ENCODE measurements around the gene SLC9A3.
A peak's percentile ranks its signal among the peaks of the same experiment; 100 is the strongest.
"Not testable (repeated sequence)": the region's sequence is repeated elsewhere in the genome, so short reads cannot be mapped to it uniquely, and the experiment has no call there.

SLC9A3 gene

GRCh38 chr5:561408-561807 is 37.2 kb upstream of the SLC9A3 start:
- Histone ChIP-seq H3K36me3 (ENCODE audit: low read depth) (no peaks in the 10 kb centered on the region), H3K9me3 (ENCODE audit: severe bottlenecking) (peaks cover 6% of the 10 kb centered on the region), H3K27ac (ENCODE audit: poor library complexity, severe bottlenecking) (no peak overlapping the region), H3K4me3 (ENCODE audit: severe bottlenecking) (no peak overlapping the region), H3K4me1 (ENCODE audit: insufficient read depth, poor library complexity, severe bottlenecking) (peaks cover 5% of the 10 kb centered on the region), H3K27me3 (ENCODE audit: insufficient read depth, poor library complexity, severe bottlenecking) (peaks cover 39% of the 10 kb centered on the region)
- no peak for ATAC-seq (ENCODE audit: low read depth)
- TF ChIP-seq, protein P1, sequence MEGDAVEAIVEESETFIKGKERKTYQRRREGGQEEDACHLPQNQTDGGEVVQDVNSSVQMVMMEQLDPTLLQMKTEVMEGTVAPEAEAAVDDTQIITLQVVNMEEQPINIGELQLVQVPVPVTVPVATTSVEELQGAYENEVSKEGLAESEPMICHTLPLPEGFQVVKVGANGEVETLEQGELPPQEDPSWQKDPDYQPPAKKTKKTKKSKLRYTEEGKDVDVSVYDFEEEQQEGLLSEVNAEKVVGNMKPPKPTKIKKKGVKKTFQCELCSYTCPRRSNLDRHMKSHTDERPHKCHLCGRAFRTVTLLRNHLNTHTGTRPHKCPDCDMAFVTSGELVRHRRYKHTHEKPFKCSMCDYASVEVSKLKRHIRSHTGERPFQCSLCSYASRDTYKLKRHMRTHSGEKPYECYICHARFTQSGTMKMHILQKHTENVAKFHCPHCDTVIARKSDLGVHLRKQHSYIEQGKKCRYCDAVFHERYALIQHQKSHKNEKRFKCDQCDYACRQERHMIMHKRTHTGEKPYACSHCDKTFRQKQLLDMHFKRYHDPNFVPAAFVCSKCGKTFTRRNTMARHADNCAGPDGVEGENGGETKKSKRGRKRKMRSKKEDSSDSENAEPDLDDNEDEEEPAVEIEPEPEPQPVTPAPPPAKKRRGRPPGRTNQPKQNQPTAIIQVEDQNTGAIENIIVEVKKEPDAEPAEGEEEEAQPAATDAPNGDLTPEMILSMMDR (IDR thresholded peaks at IDR 0.05; ENCODE audit: poor library complexity, severe bottlenecking), result no peak
- no peak for DNase-seq (ENCODE audit: low spot score)

- ATAC-seq (ENCODE audit: low read depth) (no peak), DNase-seq (ENCODE audit: low spot score) (no peak)
- Histone ChIP-seq H3K9me3 (ENCODE audit: severe bottlenecking) (no peaks in the 10 kb centered on the region), H3K4me3 (ENCODE audit: severe bottlenecking) (no peak overlapping the region), H3K27ac (ENCODE audit: poor library complexity, severe bottlenecking) (no peak overlapping the region), H3K27me3 (ENCODE audit: insufficient read depth, poor library complexity, severe bottlenecking) (peaks cover 32% of the 10 kb centered on the region), H3K36me3 (ENCODE audit: low read depth) (no peaks in the 10 kb centered on the region), H3K4me1 (ENCODE audit: insufficient read depth, poor library complexity, severe bottlenecking) (peaks cover under 1% of the 10 kb centered on the region)
- TF ChIP-seq, protein P1 (IDR thresholded peaks at IDR 0.05; ENCODE audit: poor library complexity, severe bottlenecking), result no peak
Measured at GRCh38 chr5:560792-561166, 36.5 kb upstream of the SLC9A3 start.

GRCh38 chr5:558871-559503 is 34.7 kb upstream of the SLC9A3 start:
- TF ChIP-seq, protein P1 (IDR thresholded peaks at IDR 0.05; ENCODE audit: poor library complexity, severe bottlenecking), result no peak
- H3K36me3 ChIP-seq (ENCODE audit: low read depth), result no peaks in the 10 kb centered on the region

GRCh38 chr5:558326-558725 is 34.1 kb upstream of the SLC9A3 start:
- Histone ChIP-seq H3K36me3 (ENCODE audit: low read depth) (no peaks in the 10 kb centered on the region), H3K27me3 (ENCODE audit: insufficient read depth, poor library complexity, severe bottlenecking) (peaks cover 34% of the 10 kb centered on the region), H3K4me3 (ENCODE audit: severe bottlenecking) (no peak overlapping the region), H3K9me3 (ENCODE audit: severe bottlenecking) (no peaks in the 10 kb centered on the region), H3K27ac (ENCODE audit: poor library complexity, severe bottlenecking) (no peak overlapping the region), H3K4me1 (ENCODE audit: insufficient read depth, poor library complexity, severe bottlenecking) (no peaks in the 10 kb centered on the region)
- TF ChIP-seq, protein P1 (IDR thresholded peaks at IDR 0.05; ENCODE audit: poor library complexity, severe bottlenecking), result no peak
- ATAC-seq (ENCODE audit: low read depth), result 0 out of 3 replicates have a peak, but pooled peaks have one; percentile 27
- DNase-seq (ENCODE audit: low spot score), result no peak

More at GRCh38 chr5:558871-559503, 34.7 kb upstream of the SLC9A3 start:
- Histone ChIP-seq H3K27ac (ENCODE audit: poor library complexity, severe bottlenecking) (no peak overlapping the region), H3K27me3 (ENCODE audit: insufficient read depth, poor library complexity, severe bottlenecking) (peaks cover 32% of the 10 kb centered on the region), H3K4me3 (ENCODE audit: severe bottlenecking) (no peak overlapping the region), H3K4me1 (ENCODE audit: insufficient read depth, poor library complexity, severe bottlenecking) (no peaks in the 10 kb centered on the region), H3K9me3 (ENCODE audit: severe bottlenecking) (no peaks in the 10 kb centered on the region)
- DNase-seq (ENCODE audit: low spot score) (no peak), ATAC-seq (ENCODE audit: low read depth) (no peak)

DNA sequence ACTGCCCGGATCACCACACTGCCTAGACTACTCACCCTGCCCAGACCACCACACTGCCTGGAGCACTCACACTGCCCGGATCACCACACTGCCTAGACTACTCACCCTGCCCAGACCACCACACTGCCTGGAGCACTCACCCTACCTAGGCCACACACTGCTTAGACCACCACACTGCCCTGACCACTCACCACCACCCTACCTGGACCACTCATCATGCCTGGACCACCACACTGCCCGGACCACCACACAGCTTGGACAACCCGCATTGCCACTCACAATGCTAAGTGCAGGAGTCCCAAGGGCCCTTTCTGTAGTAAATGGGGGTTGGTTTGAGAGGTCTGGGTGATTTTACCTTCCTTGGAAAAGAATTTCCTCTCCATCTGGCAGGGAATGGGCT is 33.7 kb upstream of the SLC9A3 start:
- DNase-seq (ENCODE audit: low spot score); ATAC-seq (ENCODE audit: low read depth): not testable (repeated sequence)

More for the DNA sequence above, 33.7 kb upstream of the SLC9A3 start:
- H3K27ac ChIP-seq (ENCODE audit: poor library complexity, severe bottlenecking); H3K36me3 ChIP-seq (ENCODE audit: low read depth); H3K9me3 ChIP-seq (ENCODE audit: severe bottlenecking); H3K4me1 ChIP-seq (ENCODE audit: insufficient read depth, poor library complexity, severe bottlenecking); H3K4me3 ChIP-seq (ENCODE audit: severe bottlenecking): not testable (repeated sequence)
- H3K27me3 ChIP-seq (ENCODE audit: insufficient read depth, poor library complexity, severe bottlenecking), result peaks cover 34% of the 10 kb centered on the region
